Endometrial microvascular endothelial cells (primary cell): ENCODE results near the gene MCF2L2. TPM values are rescaled to one million over a fixed set of nuclear protein-coding genes. Genes with fewer than 3 reads are reported as not detected.
"Not testable (repeated sequence)": the region's sequence is repeated elsewhere in the genome, so short reads cannot be mapped to it uniquely, and the experiment has no call there.

Source experiments
- in situ Hi-C: cut with HindIII; loops from 2 replicates; pipeline ENCODE4 v1.10.0; 2017; ENCODE audit warnings: low sequenced_read_pairs, low pct_unique_long_range_greater_than_20kb; ENCODE audit errors: inconsistent ontology term
- total RNA-seq: library from RNA; depleted of rRNA; stranded (reverse); fragments of >200 nt; gene quantifications from one replicate; pipeline ENCODE4 v1.2.3, GENCODE V29; 2015; ENCODE audit errors: inconsistent ontology term

MCF2L2 gene
- 1.5 TPM for total RNA-seq

GRCh38 chr3:183428447-183429211 is at the start of gene MCF2L2:
Gene MCF2L2 (minus strand): TSS chr3:183428619. CDS start chr3:183427977, 642 bp downstream.
- in situ Hi-C loops, result no loop called here

GRCh38 chr3:183477801-183478456 is 49.5 kb upstream of the MCF2L2 start:
- in situ Hi-C loops, result no loop called here

DNA sequence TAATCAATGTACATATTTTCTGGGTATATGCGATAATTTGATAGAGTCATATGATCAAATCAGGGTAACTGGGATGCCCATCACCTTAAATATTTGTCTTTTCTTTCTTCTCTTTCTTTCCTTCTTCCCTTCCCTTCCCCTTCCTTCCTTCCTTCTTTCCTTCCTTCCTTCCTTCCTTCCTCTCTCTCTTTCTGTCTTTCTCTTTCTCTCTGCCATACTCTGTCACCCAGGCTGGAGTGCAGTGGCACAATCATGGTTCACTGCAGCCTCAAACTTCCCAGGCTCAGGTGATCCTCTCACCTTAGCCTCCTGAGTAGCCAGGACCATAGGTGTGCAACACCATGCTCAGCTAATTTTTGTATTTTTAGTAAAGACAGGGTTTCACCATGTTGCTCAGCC is 47.3 kb upstream of the MCF2L2 start:
- in situ Hi-C loops, result not testable (repeated sequence)

- in situ Hi-C loops, result no loop called here
Observed at GRCh38 chr3:183475016-183475763, 46.8 kb upstream of the MCF2L2 start.

- in situ Hi-C loops, result no loop called here
Observed at GRCh38 chr3:183473969-183474368, 45.5 kb upstream of the MCF2L2 start.

- in situ Hi-C loops, result no loop called here
Observed at GRCh38 chr3:183472155-183472554, 43.7 kb upstream of the MCF2L2 start.

GRCh38 chr3:183468424-183468823 is 40.0 kb upstream of the MCF2L2 start:
- in situ Hi-C loops, result no loop called here

DNA sequence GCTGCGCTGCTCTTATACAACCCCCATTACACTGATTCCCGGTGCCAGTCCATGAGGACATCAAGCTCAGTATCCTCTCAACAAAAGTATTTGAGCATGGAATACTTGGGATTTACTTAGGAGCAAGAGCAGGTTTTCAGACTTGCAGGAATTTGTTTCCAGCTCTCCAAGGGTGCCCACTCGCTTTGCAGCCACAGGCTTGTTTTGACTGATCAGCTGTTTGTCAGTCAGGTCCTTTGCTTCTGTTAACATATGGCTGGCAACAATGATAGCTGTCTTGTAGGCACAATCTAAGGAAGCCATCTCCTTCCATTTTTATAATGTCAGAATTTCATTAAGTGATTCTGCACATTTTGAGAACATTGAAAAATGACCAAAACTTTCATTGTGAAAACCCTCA is 38.2 kb upstream of the MCF2L2 start:
- in situ Hi-C loops, result no loop called here

DNA sequence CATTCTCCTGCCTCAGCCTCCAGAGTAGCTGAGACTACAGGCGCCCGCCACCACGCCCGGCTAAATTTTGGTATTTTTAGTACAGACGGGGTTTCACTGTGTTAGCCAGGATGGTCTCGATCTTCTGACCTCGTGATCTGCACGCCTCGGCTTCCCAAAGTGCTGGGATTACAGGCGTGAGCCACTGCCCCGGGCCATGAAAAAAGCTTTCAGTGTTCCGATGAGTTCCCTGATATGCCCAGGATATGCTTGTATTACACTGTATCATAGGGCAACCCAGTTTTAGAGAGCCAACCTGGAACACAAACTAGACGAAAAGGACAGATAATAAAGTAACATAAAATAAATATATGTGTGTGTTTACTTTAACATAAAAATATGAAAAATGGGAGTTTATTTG is 37.3 kb upstream of the MCF2L2 start:
- in situ Hi-C loops, result not testable (repeated sequence)

GRCh38 chr3:183464480-183464879 is 36.1 kb upstream of the MCF2L2 start:
- in situ Hi-C loops, result no loop called here

- in situ Hi-C loops, result no loop called here
Observed at GRCh38 chr3:183460081-183461055, 31.9 kb upstream of the MCF2L2 start.

- in situ Hi-C loops, result no loop called here
Observed at GRCh38 chr3:183455089-183455488, 26.7 kb upstream of the MCF2L2 start.

GRCh38 chr3:183454064-183454463 is 25.6 kb upstream of the MCF2L2 start:
- in situ Hi-C loops, result no loop called here

DNA sequence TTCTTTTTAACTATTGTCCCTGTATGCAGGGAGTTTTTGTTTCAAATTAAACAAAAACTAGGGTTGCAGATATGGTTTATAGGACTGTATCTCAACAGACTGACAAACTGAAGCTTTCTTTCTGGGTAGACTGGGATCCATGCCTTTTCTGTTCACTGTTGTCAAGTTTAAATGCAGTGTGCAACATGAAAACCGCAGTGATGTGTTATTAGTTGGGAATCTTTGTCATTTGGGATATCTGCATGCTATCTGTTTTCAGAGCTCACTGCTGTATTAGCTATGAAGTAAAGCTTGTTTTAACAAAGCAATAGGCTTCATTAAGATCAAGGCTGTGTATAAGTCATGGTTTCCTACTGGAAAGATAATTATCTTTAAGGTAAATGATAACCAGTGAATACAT is 21.4 kb upstream of the MCF2L2 start:
- in situ Hi-C loops, result no loop called here

- in situ Hi-C loops, result no loop called here
Observed at GRCh38 chr3:183449391-183449790, 21.0 kb upstream of the MCF2L2 start.

- in situ Hi-C loops, result no loop called here
Observed at GRCh38 chr3:183448369-183449128, 20.1 kb upstream of the MCF2L2 start.

GRCh38 chr3:183447206-183448001 is 19.0 kb upstream of the MCF2L2 start:
- in situ Hi-C loops, result no loop called here
